Fibroblast of pulmonary artery (primary cell): ENCODE measurements around the gene PRKAG2.
"Not testable (repeated sequence)": the region's sequence is repeated elsewhere in the genome, so short reads cannot be mapped to it uniquely, and the experiment has no call there.

Experiments
- DNase-seq: peaks from one replicate; pipeline ENCODE4 v3.0.0-alpha.2; 2010; ENCODE audit warnings: low read depth
- H3K4me3 ChIP-seq: replicated peaks from 2 replicates; pipeline ENCODE4 v1.5.1; 2011; ENCODE audit warnings: low read depth, mild to moderate bottlenecking, control low read depth, low read length, moderate library complexity
- CTCF ChIP-seq: IDR thresholded peaks from 2 replicates; pipeline ENCODE4 v1.5.1; 2011; ENCODE audit warnings: mild to moderate bottlenecking, control low read depth, low read length, inconsistent platforms; ENCODE audit errors: missing control alignments

The PRKAG2 gene

GRCh38 chr7:151586531-151587260, 290.2 kb downstream of the PRKAG2 start:
- DNase-seq: no peak
- TF ChIP-seq CTCF: no peak
- no peak overlapping the region for H3K4me3 ChIP-seq

GRCh38 chr7:151585744-151586393, 291.0 kb downstream of the PRKAG2 start:
- no peak overlapping the region for H3K4me3 ChIP-seq
- TF ChIP-seq CTCF: no peak
- no peak for DNase-seq

- DNase-seq: no peak
- no peak for TF ChIP-seq CTCF
- H3K4me3 ChIP-seq: no peak overlapping the region
These were observed 295.2 kb downstream of the PRKAG2 start for GRCh38 chr7:151581741-151582140.

- TF ChIP-seq CTCF: no peak
- H3K4me3 ChIP-seq: no peak overlapping the region
- no peak for DNase-seq
These were observed 297.3 kb downstream of the PRKAG2 start for GRCh38 chr7:151579644-151580043.

GRCh38 chr7:151575410-151575809, 301.5 kb downstream of the PRKAG2 start:
- no peak overlapping the region for H3K4me3 ChIP-seq
- TF ChIP-seq CTCF: no peak
- DNase-seq: no peak

- H3K4me3 ChIP-seq: not testable (repeated sequence)
- DNase-seq: peak; percentile 46
These were observed 303.9 kb downstream of the PRKAG2 start for GRCh38 chr7:151573046-151573445.

- H3K4me3 ChIP-seq: no peak overlapping the region
- TF ChIP-seq CTCF: no peak
- DNase-seq: no peak
These were observed 304.8 kb downstream of the PRKAG2 start for GRCh38 chr7:151572136-151572535.
